ES-I3 (cell line): ENCODE data around the gene CDK5.
A peak's percentile ranks its signal among the peaks of the same experiment; 100 is the strongest.
"Not testable (repeated sequence)": the region's sequence is repeated elsewhere in the genome, so short reads cannot be mapped to it uniquely, and the experiment has no call there.

ENCODE experiments used
- H3K36me3 ChIP-seq: 2 replicates; pipeline ENCODE4 v1.6.1; 2013; ENCODE audit warnings: mild to moderate bottlenecking, low read length, control low read depth, moderate library complexity; ENCODE audit not compliant: insufficient read depth
- H3K4me1 ChIP-seq: 2 replicates; pipeline ENCODE4 v1.6.1; 2013; ENCODE audit warnings: mild to moderate bottlenecking, control low read depth, low read length; ENCODE audit not compliant: insufficient read depth
- H3K9ac ChIP-seq: 2 replicates; pipeline ENCODE4 v1.6.1; 2013; ENCODE audit warnings: low read depth, mild to moderate bottlenecking, low read length, moderate library complexity
- H3K9me3 ChIP-seq: 2 replicates; pipeline ENCODE4 v1.6.1; 2013; ENCODE audit warnings: mild to moderate bottlenecking, low read length, moderate library complexity; ENCODE audit not compliant: control insufficient read depth, insufficient read depth

CDK5 gene

DNA sequence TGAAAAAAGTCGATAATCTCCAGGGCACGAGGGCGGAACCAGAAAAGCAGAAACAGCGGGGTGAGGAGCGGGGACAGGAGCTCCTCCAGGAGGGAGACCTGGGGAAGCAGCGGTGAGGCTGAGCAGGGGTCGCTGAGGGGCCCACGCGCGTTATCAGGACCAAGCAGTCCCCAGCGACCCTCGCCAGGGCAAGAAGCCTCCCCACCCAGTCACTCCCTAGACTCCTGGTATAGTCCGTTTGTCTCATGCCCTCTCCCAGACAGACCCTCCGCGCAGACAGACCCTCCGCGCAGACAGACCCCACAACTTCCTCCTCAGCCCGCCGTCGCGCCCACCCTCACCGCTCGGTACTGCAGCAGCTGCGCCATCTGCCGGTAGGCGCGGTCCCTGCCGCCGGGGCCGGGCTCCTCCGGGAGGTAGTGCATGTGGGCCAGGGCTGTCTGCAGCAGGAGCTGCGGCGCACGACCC is 39.7 kb downstream of the CDK5 start:
- Histone ChIP-seq H3K36me3 (no peaks in the 10 kb centered on the region), H3K9ac (peak overlapping the region; percentile 24), H3K4me1 (peaks cover 11% of the 10 kb centered on the region; the same call in 1 of the 2 replicates), H3K9me3 (peaks cover 4% of the 10 kb centered on the region; the same call in 1 of the 2 replicates)

DNA sequence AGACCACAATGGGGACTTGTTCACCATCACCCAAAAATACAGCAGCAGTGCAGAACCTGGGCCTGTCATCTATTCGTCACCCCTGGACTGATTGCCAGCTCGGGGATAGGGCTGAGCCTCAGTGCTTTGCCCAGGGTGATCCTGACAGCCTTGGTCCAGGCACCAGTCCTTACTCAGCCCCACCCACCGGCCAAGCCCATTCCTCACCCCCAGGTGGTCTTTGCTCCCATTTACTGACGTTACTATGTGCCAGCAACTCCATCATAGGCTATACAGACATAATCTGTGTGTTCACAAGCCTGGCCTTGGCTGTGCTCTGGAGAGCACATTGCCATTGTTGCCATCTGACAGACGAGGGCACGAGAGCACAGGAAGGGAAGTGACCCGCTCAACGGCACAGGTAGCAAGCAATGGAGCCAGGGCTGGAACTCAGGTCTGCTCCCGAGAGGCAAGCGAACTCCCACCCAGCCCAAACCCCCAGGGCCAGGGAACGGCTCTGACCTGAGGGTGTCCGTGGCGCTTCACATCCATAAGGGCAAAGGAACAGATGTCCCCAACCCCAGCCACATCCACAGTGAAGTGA is 40.2 kb downstream of the CDK5 start:
- peak overlapping the region; percentile 24; the same call in 1 of the 2 replicates for H3K9ac ChIP-seq

DNA sequence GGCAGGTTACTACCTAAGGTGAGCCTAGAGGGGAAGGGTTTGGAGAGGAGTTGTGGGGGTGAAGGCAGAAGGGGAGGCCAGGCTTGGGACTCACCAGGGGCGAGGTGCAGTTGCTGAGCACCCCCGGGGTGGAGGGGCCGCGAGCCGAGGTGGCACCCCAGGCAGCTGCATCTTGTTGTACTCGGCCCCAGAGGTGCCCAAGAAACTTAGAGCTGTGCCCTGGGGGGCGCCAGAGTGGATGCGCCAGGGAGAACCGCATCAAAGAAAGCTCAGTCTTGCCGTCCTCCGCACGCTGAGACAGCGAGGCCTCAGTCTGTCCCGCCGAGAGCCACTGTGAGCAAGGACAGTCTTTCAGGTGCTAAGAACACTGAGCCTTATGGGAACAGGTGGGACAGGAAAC is 40.8 kb downstream of the CDK5 start:
- Histone ChIP-seq H3K9me3 (peaks cover 4% of the 10 kb centered on the region; the same call in 1 of the 2 replicates), H3K9ac (no peak overlapping the region), H3K36me3 (no peaks in the 10 kb centered on the region), H3K4me1 (peaks cover 18% of the 10 kb centered on the region)

More for the DNA sequence above, 40.2 kb downstream of the CDK5 start:
- peaks cover 14% of the 10 kb centered on the region for H3K4me1 ChIP-seq
- H3K36me3 ChIP-seq = no peaks in the 10 kb centered on the region
- peaks cover 4% of the 10 kb centered on the region; the same call in 1 of the 2 replicates for H3K9me3 ChIP-seq

DNA sequence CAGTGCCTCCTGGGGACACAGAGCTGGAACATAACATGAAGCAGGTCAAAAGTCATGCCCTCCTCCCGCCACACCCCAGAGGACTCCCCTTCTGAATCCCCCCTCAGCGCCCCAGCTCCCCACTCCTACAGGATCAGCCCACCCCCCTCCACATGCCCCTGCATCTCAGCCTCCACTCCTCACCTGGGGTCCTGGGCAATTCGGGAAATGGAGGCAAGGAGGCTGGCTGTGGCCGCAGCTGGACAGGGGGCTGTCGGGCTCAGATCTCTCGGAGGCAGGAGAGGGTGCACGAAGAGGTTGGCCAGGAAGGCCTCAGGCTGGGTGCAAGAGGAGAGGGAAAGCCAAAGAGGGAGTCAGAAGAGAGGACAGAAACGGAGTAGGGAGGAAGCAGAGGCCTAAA is 41.2 kb downstream of the CDK5 start:
- Histone ChIP-seq H3K4me1 (peaks cover 18% of the 10 kb centered on the region), H3K9ac (no peak overlapping the region), H3K36me3 (no peaks in the 10 kb centered on the region), H3K9me3 (peaks cover 4% of the 10 kb centered on the region; the same call in 1 of the 2 replicates)

DNA sequence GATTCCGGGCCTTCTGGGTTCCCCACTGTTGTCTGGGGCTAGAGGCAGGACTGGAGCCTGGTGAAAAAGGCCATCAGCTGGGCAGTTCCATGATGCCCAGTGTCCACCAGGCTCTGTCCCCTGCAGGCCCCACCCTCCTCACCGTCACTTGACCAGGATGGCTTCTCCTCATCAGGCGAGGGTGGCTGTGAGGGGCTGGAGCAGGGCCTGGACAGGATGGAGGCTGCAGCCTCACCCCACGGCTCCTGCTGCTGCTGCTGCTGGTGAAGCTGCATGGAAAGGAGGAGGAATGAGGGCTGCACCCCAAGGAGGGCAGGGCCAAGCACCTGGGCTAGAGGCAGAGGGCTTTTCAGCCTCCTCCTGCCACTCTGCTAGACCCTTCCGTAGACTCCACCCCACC is 41.7 kb downstream of the CDK5 start:
- Histone ChIP-seq H3K4me1 (peaks cover 19% of the 10 kb centered on the region), H3K9ac (no peak overlapping the region), H3K9me3 (peaks cover 4% of the 10 kb centered on the region; the same call in 1 of the 2 replicates), H3K36me3 (no peaks in the 10 kb centered on the region)

- Histone ChIP-seq H3K36me3 (no peaks in the 10 kb centered on the region), H3K9me3 (peaks cover 4% of the 10 kb centered on the region; the same call in 1 of the 2 replicates), H3K9ac (no peak overlapping the region), H3K4me1 (peaks cover 16% of the 10 kb centered on the region)
Observed at GRCh38 chr7:151014950-151015349, 42.7 kb downstream of the CDK5 start.

- Histone ChIP-seq H3K4me1 (peaks cover 14% of the 10 kb centered on the region), H3K9ac (peak overlapping the region; percentile 51; the same call in 1 of the 2 replicates)
Observed at GRCh38 chr7:151013733-151014497, 43.8 kb downstream of the CDK5 start.

GRCh38 chr7:151013356-151013732 is 44.4 kb downstream of the CDK5 start:
- Histone ChIP-seq H3K36me3 (no peaks in the 10 kb centered on the region), H3K4me1 (peaks cover 16% of the 10 kb centered on the region), H3K9ac (peak overlapping the region; percentile 51; the same call in 1 of the 2 replicates), H3K9me3 (no peaks in the 10 kb centered on the region)

More at GRCh38 chr7:151013733-151014497, 43.8 kb downstream of the CDK5 start:
- no peaks in the 10 kb centered on the region for H3K36me3 ChIP-seq
- H3K9me3 ChIP-seq = no peaks in the 10 kb centered on the region

DNA sequence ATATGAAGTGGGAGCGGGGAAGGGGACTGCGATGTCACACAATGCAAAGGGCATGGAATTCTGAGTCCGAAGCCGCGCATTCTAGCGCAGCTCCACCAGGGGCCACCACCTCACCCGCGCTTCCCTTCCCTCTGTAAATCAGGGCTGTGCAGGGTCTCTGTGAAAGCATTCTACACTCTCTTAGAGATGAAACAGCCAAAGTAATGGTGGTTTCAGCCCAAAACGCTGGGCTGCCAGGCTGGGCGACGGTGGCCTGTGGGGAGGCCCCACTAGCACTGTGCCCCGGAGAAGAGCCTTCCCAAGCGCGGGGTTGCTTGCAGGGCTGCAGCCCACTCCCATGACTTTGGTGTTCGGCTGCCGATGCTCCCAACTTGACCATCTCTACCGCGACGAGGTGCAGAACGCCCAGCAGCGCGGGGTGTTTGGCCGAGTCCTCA is 44.8 kb downstream of the CDK5 start:
- Histone ChIP-seq H3K9me3 (no peaks in the 10 kb centered on the region), H3K36me3 (no peaks in the 10 kb centered on the region), H3K9ac (peak overlapping the region; percentile 51; the same call in 1 of the 2 replicates), H3K4me1 (peaks cover 20% of the 10 kb centered on the region)

- H3K4me1 ChIP-seq = peaks cover 27% of the 10 kb centered on the region
- H3K9me3 ChIP-seq = no peaks in the 10 kb centered on the region
- H3K36me3 ChIP-seq = no peaks in the 10 kb centered on the region
- peak overlapping the region; percentile 51; the same call in 1 of the 2 replicates for H3K9ac ChIP-seq
Observed at GRCh38 chr7:151012031-151012692, 45.5 kb downstream of the CDK5 start.

DNA sequence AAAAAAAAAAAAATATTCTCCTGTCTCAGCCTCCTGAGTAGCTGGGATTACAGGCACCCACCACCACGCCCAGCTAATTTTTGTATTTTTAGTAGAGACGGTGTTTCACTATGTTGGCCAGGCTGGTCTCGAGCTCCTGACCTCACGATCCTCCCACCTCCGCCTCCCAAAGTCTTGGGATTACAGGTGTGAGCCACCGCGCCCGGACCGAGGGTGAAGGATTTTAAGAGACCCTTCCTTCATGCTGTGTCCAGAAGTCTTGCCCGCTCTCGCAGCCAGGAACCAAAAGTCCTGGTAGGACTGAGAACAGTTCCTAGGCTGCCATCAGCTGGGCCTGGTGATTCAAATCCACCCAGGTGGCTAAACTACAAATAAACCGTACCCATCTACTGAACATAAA is 46.1 kb downstream of the CDK5 start:
- not testable (repeated sequence) for H3K9ac ChIP-seq, H3K36me3 ChIP-seq, H3K9me3 ChIP-seq
- peaks cover 27% of the 10 kb centered on the region for H3K4me1 ChIP-seq

DNA sequence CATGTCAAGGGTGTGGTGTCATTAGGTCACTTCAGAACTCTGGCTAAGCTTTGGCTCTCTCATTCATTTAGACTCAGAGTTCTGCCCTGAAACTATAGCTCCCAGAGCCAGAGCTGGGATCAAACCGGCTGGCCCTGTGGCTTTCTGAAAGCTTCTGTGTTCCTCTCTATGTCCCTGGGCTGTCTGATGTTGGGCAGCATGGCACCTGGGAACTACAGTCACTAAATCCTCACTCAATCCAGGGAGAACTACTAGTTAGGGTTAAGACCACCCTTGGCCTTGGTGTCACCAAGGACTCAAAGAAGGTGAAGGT is 46.6 kb downstream of the CDK5 start:
- H3K4me1 ChIP-seq = peaks cover 27% of the 10 kb centered on the region
- H3K36me3 ChIP-seq = no peaks in the 10 kb centered on the region
- H3K9me3 ChIP-seq = no peaks in the 10 kb centered on the region
- H3K9ac ChIP-seq = peak overlapping the region; percentile 49; the same call in 1 of the 2 replicates

GRCh38 chr7:151010307-151011096 is 47.2 kb downstream of the CDK5 start:
- Histone ChIP-seq H3K9me3 (no peaks in the 10 kb centered on the region), H3K36me3 (no peaks in the 10 kb centered on the region), H3K9ac (peak overlapping the region; percentile 49; the same call in 1 of the 2 replicates), H3K4me1 (peaks cover 27% of the 10 kb centered on the region)

DNA sequence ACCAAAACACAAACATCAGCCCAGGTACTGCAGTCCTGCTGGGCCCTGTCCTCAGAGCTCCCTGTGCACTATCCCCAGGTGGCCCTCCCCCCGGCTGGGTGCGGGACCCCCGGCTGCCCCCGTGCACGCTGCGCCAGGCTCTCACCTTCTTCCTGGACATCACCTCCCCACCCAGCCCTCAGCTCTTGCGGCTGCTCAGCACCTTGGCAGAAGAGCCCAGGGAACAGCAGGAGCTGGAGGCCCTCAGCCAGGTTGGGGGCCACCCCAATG is 47.7 kb downstream of the CDK5 start:
- no peaks in the 10 kb centered on the region for H3K36me3 ChIP-seq
- peak overlapping the region; percentile 49; the same call in 1 of the 2 replicates for H3K9ac ChIP-seq
- H3K4me1 ChIP-seq = peaks cover 27% of the 10 kb centered on the region
- H3K9me3 ChIP-seq = no peaks in the 10 kb centered on the region
